GM12873 (cell line): ENCODE data around the gene PPFIBP2.

Source experiments
- CTCF ChIP-seq: IDR thresholded peaks from 2 replicates; pipeline ENCODE4 v1.5.1; 2012; ENCODE audit warnings: low read depth, mild to moderate bottlenecking, moderate library complexity, low read length, control low read depth; ENCODE audit not compliant: insufficient read depth; ENCODE audit errors: missing control alignments

Gene PPFIBP2

GRCh38 chr11:7636350-7636749, 122.6 kb downstream of the PPFIBP2 start:
- TF ChIP-seq CTCF, result no peak

- no peak for TF ChIP-seq CTCF
Observed at GRCh38 chr11:7637447-7638157, 123.8 kb downstream of the PPFIBP2 start.

GRCh38 chr11:7638710-7639642, 125.2 kb downstream of the PPFIBP2 start:
- no peak for TF ChIP-seq CTCF

GRCh38 chr11:7639643-7640025, 125.8 kb downstream of the PPFIBP2 start:
- no peak for TF ChIP-seq CTCF

- no peak for TF ChIP-seq CTCF
Observed at GRCh38 chr11:7640816-7641215, 127.0 kb downstream of the PPFIBP2 start.

- TF ChIP-seq CTCF, result no peak
Observed at GRCh38 chr11:7642747-7643146, 128.9 kb downstream of the PPFIBP2 start.

- TF ChIP-seq CTCF, result no peak
Observed at GRCh38 chr11:7643314-7643713, 129.5 kb downstream of the PPFIBP2 start.
